Urinary bladder (tissue), 4 donors: ENCODE data around the gene RASD2. TPM values are rescaled to one million over a fixed set of nuclear protein-coding genes. Genes with fewer than 3 reads are reported as not detected.
"Not testable (repeated sequence)": the region's sequence is repeated elsewhere in the genome, so short reads cannot be mapped to it uniquely, and the experiment has no call there.

Experiments used
- DNase-seq: peaks from one replicate; pipeline ENCODE4 v3.0.0-alpha.2; 2015; ENCODE audit errors: extremely low spot score
- H3K27ac ChIP-seq: one replicate; pipeline ENCODE4 v1.5.1; 2013; ENCODE audit warnings: low read depth, mild to moderate bottlenecking, moderate library complexity
- H3K36me3 ChIP-seq: one replicate; pipeline ENCODE4 v1.6.1; 2013; ENCODE audit warnings: mild to moderate bottlenecking, moderate library complexity; ENCODE audit not compliant: insufficient read depth
- H3K4me1 ChIP-seq: one replicate; pipeline ENCODE4 v1.6.1; 2013; ENCODE audit warnings: mild to moderate bottlenecking, moderate library complexity; ENCODE audit not compliant: insufficient read depth
- H3K4me3 ChIP-seq: one replicate; pipeline ENCODE4 v1.5.1; 2013; ENCODE audit warnings: low read depth, low read length
- WGBS: extraction: QIAGEN DNeasy Blood & Tissue Kit; methylation state at CpG from one replicate; pipeline ENCODE4 v1.1.7; 2013; 5-methylcytosine and 5-hydroxymethylcytosine counted together
- polyA plus RNA-seq: library from polyadenylated mRNA; stranded (reverse); fragments of 200-250 nt; gene quantifications from one replicate; pipeline ENCODE4 v1.2.3, GENCODE V29; 2013
- total RNA-seq: library from RNA; depleted of rRNA; stranded (reverse); fragments of >200 nt; gene quantifications from one replicate; pipeline ENCODE4 v1.2.3, GENCODE V29; 2014
- donor health status: healthy with polysubstance abuse.
- donor health status: healthy.

The RASD2 gene
- total and polyA plus RNA-seq, 2 donors, result 0.42 to 7.9 TPM

DNA sequence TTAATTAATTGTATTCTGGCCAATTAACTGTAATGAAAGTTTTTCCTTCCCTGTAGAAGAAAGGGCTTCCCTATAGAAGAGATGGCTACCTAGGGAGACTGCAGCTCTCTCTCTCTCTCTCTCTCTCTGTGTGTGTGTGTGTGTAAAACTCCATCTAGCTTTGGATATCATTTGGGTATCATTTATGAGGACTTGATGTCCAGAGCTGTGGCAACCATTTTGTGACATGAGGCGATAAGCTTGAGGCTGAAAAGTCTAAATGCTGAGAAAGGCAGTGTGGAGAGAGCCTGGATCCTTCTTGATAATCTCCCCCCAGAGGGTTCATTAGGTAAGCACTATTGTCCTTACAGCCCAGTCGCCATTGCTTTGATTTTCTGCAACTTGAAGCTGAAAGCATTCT lies 30.7 kb upstream of the RASD2 start:
- no peaks in the 10 kb centered on the region for H3K4me1 ChIP-seq
- 95% methylated on average over 2 of the region's 2 CpGs for WGBS
- DNase-seq, result no peak

DNA sequence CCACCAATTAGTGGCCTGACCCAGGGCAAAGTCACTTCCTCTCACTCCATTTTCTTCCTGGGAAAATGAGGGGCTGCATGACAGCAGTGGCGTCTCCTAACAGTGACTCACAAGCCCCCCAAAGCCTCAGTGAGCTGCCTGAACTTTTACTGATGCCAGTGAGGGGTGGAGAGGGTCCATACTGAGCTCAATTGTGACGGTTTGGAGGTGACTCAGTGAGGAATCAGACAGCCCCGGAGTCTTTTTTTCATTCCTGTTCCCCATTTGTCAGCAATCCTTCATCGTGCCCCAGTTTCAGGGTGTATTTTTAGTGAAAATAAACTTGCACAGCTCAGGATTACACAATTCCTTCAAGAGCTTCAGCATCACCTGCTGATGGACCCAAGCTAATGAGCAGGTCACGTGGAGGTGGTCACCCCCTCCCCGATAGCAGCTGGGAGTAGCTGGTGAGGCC lies 30.1 kb upstream of the RASD2 start:
- no peaks in the 10 kb centered on the region for H3K4me1 ChIP-seq
- no peak overlapping the region for H3K4me3 ChIP-seq
- H3K36me3 ChIP-seq, result no peaks in the 10 kb centered on the region
- DNase-seq, result no peak
- 83% methylated on average over 6 of the region's 6 CpGs for WGBS
- H3K27ac ChIP-seq, result no peak overlapping the region

More for the DNA sequence above, 30.7 kb upstream of the RASD2 start:
- H3K27ac ChIP-seq, result no peak overlapping the region
- H3K4me3 ChIP-seq, result no peak overlapping the region
- no peaks in the 10 kb centered on the region for H3K36me3 ChIP-seq

DNA sequence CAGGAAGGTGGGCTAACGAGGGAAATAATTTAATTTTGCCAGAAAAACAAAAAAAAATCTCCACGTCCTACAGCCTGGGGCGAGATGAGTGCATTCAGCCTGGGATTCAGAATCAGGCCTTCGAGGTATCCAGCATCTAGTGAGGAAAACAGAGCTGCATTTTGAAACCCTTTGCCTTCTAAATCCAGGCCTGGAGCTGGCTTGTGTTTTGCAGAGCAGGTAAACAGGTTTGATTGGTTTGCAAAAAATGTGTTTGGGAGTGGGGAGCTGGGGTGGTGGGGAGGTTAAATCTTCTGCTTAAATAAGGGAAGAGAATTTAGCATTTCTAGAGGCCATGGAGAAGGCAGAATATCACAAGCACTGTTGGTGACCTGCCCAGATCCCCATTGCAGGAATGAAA lies 29.7 kb upstream of the RASD2 start:
- H3K36me3 ChIP-seq, result no peaks in the 10 kb centered on the region
- H3K4me1 ChIP-seq, result no peaks in the 10 kb centered on the region
- no peak for DNase-seq
- H3K4me3 ChIP-seq, result no peak overlapping the region
- no peak overlapping the region for H3K27ac ChIP-seq
- 85% methylated on average over 4 of the region's 4 CpGs for WGBS

DNA sequence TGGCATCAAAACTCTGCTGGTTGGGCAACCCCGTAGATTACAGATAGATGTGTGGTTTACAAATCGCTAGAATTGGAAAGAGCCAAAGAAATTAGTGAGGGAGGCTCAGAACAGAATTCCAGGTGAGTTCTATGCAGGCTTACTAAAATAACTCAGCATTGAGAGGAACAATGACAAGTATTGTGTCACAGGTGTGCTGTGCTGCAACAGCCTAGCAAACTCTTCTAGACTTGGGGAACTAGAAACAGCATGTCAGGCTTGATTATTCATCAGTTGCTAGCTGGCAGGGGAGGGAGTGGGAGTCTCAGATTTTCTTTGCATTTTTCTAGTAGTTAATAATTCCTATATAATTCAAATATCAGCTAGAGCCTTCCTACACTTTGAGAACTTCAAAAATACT lies 26.3 kb upstream of the RASD2 start:
- no peak overlapping the region for H3K4me3 ChIP-seq
- no peak for DNase-seq
- H3K36me3 ChIP-seq, result no peaks in the 10 kb centered on the region
- WGBS, result 87% methylated on average over 2 of the region's 2 CpGs
- no peaks in the 10 kb centered on the region for H3K4me1 ChIP-seq
- H3K27ac ChIP-seq, result no peak overlapping the region

DNA sequence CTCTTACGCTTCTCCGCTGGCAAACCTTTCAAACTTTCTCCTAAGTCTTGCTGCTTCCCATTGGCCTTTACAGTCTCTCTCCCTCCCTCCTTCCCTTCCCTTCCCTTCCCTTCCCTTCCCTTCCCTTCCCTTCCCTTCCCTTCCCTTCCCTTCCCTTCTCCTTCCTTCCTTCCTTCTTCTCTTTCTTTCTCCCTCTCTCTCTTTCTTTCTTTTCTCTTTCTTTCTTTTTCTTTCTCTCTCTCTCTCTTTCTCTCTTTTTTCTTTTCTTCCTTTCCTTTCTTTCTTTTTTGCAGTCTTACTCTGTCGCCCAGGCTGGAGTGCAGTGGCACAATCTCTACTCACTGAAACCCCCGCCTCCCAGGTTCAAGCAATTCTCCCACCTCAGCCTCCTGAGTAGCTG lies 24.7 kb upstream of the RASD2 start:
- H3K4me3 ChIP-seq, H3K4me1 ChIP-seq, H3K36me3 ChIP-seq, H3K27ac ChIP-seq, DNase-seq: not testable (repeated sequence)
- 96% methylated on average over 4 of the region's 4 CpGs for WGBS

DNA sequence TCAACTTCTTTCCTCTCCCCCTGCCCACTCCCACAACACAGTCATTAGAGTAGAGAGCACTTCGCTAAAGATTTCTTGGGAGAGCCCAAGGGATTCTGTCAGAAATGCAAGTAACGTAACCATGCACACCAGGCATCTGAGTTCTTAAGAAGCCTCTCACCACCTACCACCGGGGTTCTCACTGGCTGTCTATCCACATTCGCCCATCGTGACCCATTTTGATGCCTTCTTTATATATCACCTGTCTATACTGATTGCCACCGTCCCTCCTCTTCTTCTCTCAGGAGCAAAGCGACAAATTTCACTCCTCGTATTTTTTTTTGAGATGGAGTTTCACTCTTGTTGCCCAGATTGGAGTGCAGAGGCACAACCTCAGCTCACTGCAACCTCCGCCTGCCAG lies 23.9 kb upstream of the RASD2 start:
- WGBS, result 84% methylated on average over 9 of the region's 9 CpGs
- no peaks in the 10 kb centered on the region for H3K36me3 ChIP-seq

DNA sequence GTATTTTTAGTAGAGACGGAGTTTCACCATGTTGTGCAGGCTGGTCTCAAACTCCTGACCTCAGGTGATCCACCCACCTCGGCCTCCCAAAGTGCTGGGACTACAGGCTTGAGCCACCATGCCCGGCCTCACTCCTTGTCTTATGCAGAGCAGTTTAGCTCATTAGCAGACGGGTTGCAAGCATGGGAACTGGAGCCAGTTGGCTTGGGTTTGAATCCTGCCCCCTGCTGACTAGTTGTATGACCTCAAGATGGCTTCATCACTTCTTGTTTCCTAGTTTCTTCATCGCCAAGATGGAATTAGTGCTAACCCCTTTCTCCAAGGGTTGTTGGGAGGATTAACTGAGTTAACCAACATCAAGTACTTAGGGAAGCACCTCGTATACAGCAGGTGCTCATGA lies 23.4 kb upstream of the RASD2 start:
- H3K4me1 ChIP-seq, result no peaks in the 10 kb centered on the region
- no peak overlapping the region for H3K27ac ChIP-seq
- whole genome bisulfite sequencing, result 78% methylated on average over 6 of the region's 6 CpGs
- no peaks in the 10 kb centered on the region for H3K36me3 ChIP-seq
- no peak for DNase-seq
- no peak overlapping the region for H3K4me3 ChIP-seq

More for the DNA sequence above, 23.9 kb upstream of the RASD2 start:
- no peak for DNase-seq
- no peak overlapping the region for H3K4me3 ChIP-seq
- no peak overlapping the region for H3K27ac ChIP-seq
- no peaks in the 10 kb centered on the region for H3K4me1 ChIP-seq

DNA sequence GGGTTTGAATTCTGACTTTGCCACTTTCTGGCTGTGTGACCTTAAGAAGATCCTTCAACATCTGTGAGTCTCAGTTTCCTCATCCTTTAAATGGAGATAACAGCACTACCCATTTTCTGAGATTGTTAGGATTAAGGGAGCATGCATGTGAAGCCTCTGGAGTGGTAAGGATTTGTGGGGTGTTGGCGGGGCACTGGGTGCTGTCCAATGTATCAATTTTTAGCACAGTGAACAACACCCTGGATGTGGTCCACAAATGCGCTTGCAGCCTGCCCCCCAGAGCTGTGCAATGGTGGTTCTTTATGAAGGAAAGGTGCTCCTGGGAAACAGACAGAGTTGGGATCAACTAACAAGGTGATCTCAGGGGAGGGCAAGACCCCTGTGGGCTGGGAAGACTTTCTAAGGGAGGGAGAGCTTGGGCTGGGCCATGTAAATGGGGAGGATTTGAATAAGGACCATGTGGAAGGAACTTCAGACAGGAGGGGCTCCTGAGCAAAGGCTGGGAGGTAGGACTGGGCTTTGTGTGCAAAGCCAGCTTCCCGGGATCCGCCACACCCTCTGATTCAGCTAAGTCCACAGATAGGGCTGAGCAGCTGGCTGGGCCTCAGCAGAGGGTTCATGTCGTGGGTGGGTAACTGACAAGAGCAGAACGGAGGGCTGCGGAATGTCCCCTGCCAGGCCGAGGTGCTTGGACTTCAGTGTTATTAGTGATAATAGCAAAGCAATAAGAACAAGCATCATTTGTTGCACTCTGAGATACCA lies 22.7 kb upstream of the RASD2 start:
- no peak for DNase-seq
- Histone ChIP-seq H3K4me1 (no peaks in the 10 kb centered on the region), H3K36me3 (no peaks in the 10 kb centered on the region), H3K4me3 (no peak overlapping the region), H3K27ac (no peak overlapping the region)
- WGBS, result 63% methylated on average over 8 of the region's 8 CpGs

DNA sequence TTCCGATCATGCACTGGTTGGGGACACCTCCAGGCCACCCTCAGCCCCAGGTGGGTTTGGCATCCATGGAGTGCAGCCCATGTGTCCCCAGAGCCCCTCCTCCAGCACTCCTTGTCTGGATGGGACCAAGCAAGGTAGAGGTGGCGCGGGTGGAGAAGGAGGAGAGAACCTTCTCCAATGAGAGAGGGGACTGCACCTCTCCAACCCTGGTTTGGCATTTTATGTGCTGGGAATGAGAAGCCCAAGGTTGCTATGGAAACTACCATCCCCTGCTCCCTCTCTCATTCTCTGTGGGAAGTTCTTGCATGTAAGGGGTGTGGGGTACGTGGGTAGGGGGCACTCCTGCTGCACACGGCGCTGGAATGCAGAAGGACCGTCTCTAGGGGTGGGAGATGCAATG lies 21.8 kb upstream of the RASD2 start:
- WGBS, result 82% methylated on average over 7 of the region's 7 CpGs
- Histone ChIP-seq H3K36me3 (no peaks in the 10 kb centered on the region), H3K27ac (no peak overlapping the region)

DNA sequence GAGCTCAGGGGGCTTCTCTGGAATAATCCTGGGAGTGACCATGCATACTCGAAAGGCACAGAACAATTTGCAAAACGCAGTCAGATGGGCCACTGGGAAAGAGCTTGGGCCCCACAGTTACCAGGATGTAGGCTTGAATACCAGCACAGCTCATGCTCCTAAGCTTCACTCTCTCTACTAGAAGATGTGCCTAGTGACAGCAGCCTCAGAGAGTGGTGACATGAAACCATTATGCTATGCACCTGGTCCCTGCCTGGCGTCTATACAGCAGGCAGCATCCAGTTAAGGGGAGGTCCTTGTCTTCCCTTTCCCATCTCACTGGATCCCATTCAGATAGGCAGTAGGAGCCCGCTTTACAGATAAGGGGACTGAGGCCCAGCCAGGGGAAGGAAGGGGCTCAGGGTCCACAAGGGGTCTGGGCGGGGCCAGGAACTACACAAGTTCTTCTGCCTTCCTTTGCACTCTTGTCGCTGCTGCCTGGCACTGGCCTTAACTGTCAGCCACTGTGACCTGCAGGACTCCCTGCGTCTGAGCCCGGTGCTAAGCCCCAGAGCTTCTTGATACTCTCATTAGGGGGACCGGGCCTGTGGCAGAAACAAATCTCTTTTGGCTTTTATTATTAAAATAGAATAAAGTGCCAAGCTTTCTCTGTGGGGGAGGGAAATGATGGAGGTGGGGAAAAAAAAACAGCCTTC lies 21.2 kb upstream of the RASD2 start:
- Histone ChIP-seq H3K27ac (no peak overlapping the region), H3K4me1 (no peaks in the 10 kb centered on the region)
- DNase-seq, result no peak

More for the DNA sequence above, 21.8 kb upstream of the RASD2 start:
- Histone ChIP-seq H3K4me1 (no peaks in the 10 kb centered on the region), H3K4me3 (no peak overlapping the region)
- DNase-seq, result no peak

DNA sequence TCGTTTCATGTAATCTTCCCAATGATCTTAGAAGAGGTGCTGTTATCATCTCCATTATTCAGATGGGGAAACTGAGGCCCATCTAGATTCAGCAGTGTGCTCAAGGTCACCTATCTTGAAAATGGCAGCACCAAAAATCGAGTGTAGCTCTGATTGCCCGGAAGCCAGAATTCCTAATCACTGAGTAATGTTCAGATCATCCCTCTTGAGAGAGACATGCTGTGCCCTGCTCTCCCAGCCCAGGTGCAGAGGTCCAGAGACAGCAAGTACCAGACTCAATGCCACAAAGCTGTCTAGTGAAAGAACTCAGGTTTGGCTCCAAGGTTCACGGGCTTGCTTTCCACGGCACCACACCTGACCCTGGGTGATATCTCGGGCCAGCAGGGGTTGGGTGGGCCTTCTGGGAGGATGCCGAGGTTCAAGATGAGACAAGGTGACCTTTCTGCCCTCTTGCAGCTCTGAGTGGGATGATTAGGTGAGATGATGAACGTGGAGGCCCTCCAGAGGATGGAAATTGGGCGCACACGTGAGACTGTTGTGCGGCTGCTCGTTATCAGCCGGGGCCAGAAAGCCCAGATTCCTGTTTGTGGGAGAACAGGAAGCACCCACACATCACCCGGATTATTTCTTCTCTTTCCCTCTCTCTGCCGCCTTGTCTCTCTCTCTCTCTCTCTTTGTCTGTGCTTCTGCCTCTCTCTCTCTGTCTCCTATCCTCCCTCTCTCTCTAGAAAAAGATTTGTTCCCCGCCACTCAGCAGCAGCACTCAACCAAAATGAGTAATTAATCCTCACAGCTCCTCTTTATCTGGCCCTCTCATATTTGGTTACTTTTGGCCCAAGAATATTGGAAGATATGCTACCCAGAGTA lies 19.0 kb upstream of the RASD2 start:
- Histone ChIP-seq H3K4me3 (no peak overlapping the region), H3K27ac (no peak overlapping the region), H3K36me3 (no peaks in the 10 kb centered on the region), H3K4me1 (no peaks in the 10 kb centered on the region)
- no peak for DNase-seq
- WGBS, result 78% methylated on average over 16 of the region's 16 CpGs

More for the DNA sequence above, 21.2 kb upstream of the RASD2 start:
- 91% methylated on average over 9 of the region's 9 CpGs for WGBS
- Histone ChIP-seq H3K4me3 (no peak overlapping the region), H3K36me3 (no peaks in the 10 kb centered on the region)

DNA sequence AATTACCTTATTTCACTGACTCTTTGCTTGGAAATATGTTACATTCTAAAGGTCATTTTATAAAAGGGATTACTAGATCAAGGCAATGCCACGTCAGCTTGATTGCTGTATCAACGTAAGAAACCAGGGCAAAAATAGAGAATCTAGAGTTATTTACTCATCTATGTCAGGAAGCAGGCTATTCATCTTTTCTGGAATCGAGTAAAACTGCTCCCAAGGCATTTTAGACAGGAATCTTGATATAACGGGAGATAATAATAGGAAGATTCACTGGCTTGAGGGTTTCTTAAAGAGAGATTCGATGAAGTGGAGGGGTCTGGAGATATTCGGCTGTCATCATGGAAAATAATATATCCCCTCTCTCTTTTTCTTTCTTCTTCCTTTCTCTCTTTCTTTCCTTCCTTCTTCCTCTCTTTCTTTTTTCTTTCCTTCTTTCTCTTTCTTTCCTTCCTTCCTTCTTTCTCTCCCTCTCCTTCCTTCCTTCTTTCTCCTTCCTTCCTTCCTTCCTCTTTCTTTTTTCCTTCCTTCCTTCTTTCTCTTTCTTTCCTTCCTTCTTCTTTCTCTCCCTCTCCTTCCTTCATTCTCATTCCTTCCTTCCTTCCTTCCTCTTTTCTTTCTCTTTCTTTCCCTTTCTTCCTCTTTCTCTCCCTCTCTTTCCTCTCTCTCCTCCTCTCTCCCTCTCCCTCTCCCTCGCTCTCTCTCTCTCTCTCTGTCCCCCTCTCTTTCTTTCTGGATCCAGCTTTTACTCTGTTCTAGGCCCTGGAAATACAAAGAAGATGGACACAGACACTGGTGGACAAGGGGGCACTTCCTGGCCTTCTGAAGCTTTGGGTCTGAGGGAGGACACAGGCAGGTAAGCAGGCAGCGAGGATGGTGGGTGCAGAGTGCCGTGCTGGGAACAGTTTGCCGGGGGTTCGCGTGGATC lies 18.1 kb upstream of the RASD2 start:
- H3K36me3 ChIP-seq, result no peaks in the 10 kb centered on the region
- no peak overlapping the region for H3K4me3 ChIP-seq
- no peaks in the 10 kb centered on the region for H3K4me1 ChIP-seq
- 79% methylated on average over 12 of the region's 12 CpGs for WGBS
- no peak overlapping the region for H3K27ac ChIP-seq
- DNase-seq, result no peak
